ENCODE data around the gene CYTH1. TPM values are rescaled to one million over a fixed set of nuclear protein-coding genes. Genes with fewer than 3 reads are reported as not detected.

The CYTH1 gene
- total RNA-seq, 1 donor from 2014 or later = 54.7 TPM

GRCh38 chr17:78642707-78643106 is 139.4 kb downstream of the CYTH1 start:
- ATAC-seq = no peak

GRCh38 chr17:78641666-78642065 is 140.4 kb downstream of the CYTH1 start:
- ATAC-seq = no peak

GRCh38 chr17:78641243-78641642 is 140.8 kb downstream of the CYTH1 start:
- no peak for ATAC-seq

GRCh38 chr17:78640700-78641099 is 141.4 kb downstream of the CYTH1 start:
- ATAC-seq = no peak

- no peak for ATAC-seq
Measured at GRCh38 chr17:78637643-78638420, 144.2 kb downstream of the CYTH1 start.

GRCh38 chr17:78637146-78637545 is 144.9 kb downstream of the CYTH1 start:
- no peak for ATAC-seq

GRCh38 chr17:78634154-78634553 is 147.9 kb downstream of the CYTH1 start:
- no peak for ATAC-seq

GRCh38 chr17:78629436-78629995 is 152.6 kb downstream of the CYTH1 start:
- ATAC-seq = no peak

GRCh38 chr17:78628547-78629435 is 153.3 kb downstream of the CYTH1 start:
- ATAC-seq = no peak

- ATAC-seq = no peak
Measured at GRCh38 chr17:78624324-78625151, 157.5 kb downstream of the CYTH1 start.

Other genes starting within 250 kb of the CYTH1 start
- gene DNAH17, start 204.9 kb downstream of the CYTH1 start, total RNA-seq = 0.12 TPM
- gene USP36, start 58.5 kb upstream of the CYTH1 start, total RNA-seq = 26.4 TPM
- 1.7 TPM for gene CEP295NL, start 120.9 kb upstream of the CYTH1 start, total RNA-seq
- 16.1 TPM for gene TIMP2, start 143.1 kb upstream of the CYTH1 start, total RNA-seq
- 193 TPM for gene LGALS3BP, start 197.7 kb upstream of the CYTH1 start, total RNA-seq
- gene CANT1, start 227.5 kb upstream of the CYTH1 start, total RNA-seq = 55.5 TPM
- 4.1 TPM for gene C1QTNF1, start 241.9 kb upstream of the CYTH1 start, total RNA-seq